8988T (cell line): ENCODE results near the gene SPATA18.
A peak's percentile ranks its signal among the peaks of the same experiment; 100 is the strongest.

Experiments
- DNase-seq: peaks from one replicate; pipeline ENCODE4 v3.0.0; 2011

The SPATA18 gene, protein sequence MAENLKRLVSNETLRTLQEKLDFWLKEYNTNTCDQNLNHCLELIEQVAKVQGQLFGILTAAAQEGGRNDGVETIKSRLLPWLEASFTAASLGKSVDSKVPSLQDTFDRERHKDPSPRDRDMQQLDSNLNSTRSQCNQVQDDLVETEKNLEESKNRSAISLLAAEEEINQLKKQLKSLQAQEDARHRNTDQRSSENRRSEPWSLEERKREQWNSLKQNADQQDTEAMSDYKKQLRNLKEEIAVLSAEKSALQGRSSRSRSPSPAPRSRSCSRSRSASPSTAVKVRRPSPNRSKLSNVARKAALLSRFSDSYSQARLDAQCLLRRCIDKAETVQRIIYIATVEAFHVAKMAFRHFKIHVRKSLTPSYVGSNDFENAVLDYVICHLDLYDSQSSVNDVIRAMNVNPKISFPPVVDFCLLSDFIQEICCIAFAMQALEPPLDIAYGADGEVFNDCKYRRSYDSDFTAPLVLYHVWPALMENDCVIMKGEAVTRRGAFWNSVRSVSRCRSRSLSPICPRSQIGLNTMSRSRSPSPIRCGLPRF

DNA sequence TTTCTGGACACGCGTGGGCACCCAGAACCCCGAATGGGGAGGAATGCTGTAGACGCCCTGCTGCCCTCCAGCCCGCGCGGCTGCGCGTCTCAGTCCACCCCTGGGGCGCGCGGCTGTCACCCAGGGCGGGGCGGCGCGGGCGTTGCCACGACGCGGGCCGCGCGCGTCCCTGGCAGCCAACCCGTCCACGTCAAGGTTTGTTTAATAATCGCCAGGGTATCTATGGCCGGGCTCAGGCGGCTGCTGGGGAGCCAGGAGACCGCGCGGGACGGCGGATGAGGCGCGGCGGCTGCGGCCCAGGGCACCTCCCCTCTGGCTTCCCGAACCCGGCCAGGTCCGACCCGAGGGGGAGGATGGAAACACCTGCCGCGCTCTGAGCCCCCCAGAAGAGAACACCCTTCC is at the start of gene SPATA18:
SPATA18 (plus strand) TSS at position 92 of the 402 bp plus-strand sequence. CDS start 401 bp downstream, outside the sequence.
- DNase-seq, result peak; percentile 38

DNA sequence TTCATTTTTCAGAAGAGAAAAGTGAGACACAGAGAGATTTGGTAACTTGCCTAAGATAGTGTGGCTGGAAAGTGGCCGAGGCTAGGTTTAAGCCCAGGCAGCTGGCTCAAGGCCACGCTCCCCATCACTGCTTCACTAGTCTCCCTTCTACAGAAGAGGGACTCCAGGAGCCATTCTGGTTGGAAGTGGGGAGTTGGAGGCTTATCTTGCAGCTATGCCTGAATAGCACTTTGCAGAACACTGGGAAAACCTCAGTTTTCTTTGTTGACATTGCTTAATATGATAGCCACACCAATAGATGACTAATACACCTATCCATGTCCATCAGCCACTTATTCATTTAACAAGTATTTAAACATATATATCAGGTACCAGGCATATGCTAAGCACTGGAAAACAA is 49.5 kb upstream of the SPATA18 start:
- no peak for DNase-seq

DNA sequence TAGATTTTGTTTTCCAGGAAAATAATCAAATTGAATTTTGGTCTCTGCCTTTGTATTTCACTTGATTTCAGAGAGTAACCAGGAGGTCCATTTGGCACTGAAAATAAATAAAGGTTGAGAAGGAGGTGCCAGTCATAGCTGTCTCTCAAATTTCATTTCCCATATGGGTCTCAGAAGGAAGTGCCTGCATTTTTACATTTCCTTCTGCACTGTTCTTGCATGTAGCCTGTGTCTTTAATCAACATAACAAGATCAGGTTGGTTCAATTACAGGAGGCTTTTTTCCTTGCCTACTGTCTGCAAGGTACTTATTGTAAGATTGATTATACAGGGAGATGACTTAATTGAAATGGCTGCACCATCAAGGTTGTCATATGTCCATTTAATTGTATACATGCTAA is 46.7 kb upstream of the SPATA18 start:
- DNase-seq, result no peak

DNA sequence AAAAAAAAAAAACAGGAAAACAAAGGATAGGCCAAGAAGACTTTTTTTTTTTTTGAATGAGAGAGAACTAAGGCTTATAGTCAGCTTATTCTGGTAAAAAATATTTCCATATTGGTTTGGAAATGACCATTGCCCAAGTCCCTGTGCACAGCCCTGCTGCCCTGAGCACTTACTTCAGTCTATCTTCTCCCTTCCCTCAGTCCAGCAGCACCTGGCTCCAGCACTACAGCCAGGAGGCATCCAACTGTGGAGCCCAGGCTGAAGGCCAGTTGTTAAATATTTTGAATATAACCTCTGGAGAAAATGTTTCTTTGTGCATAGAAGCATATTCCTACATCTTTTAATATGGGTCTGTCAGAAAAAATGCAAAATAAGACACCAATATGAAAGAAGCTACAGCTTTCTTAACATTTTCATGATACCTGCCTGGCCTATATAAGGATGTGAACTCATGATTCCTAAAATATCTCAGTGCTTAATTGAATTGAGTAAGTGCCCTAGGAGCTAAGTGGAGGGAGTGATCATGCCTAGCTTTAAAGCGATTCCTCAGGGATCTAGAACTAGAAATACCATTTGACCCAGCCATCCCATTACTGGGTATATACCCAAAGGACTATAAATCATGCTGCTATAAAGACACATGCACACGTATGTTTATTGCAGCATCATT is 45.4 kb upstream of the SPATA18 start:
- DNase-seq, result no peak

DNA sequence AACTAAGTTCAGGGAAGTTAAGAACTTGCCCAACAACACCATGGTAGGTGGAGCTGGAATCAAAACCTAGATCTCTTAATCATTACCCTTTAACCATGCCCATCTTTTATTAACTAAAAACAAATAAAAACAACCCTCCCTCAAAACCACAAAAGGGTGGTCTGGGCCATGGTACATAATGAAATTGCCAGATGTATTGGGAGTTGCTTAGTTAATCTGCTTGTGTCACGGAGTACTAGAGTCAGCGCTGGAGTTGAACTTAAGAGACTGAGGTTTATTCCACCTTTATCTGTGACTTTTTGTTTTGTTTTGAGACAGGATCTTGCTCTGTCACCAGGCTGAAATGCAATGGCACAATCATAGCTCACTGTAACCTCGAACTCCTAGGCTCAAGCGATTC is 44.2 kb upstream of the SPATA18 start:
- no peak for DNase-seq

DNA sequence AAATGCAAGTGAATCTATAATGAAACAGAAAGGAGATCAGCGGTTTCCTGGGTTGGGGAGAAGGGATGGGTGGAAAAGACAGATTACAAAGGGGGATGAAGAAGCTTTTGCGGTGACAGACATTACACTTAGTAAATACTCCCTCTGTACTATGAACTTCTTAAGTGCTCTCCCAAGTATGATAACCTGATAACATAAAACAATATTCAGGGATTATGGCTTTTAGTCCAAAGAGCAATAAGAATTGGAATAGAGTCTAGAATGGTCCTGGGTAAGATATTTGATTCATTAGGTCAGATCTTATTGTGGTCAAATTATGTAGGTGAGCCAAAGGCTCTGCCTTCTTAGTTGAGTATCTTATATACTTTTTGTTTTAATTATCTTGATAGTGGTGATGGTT is 40.1 kb upstream of the SPATA18 start:
- no peak for DNase-seq

DNA sequence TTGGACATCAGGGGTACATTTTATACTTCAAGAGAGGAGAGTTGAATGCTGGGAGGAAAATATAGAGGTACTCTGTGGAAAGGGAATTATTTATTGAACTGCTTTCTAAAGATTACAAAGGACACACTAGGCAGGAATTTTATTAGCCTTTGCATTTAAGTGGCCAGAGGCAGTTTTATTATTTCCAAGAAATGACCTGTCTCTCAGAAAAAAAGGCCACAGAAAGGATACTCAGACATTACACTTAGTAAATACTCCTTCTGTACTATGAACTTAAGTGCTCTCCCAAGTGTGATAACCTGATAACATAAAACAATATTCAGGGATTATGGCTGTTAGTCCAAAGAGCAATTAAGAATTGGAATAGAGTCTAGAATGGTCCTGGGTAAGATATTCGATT is 38.5 kb upstream of the SPATA18 start:
- no peak for DNase-seq

DNA sequence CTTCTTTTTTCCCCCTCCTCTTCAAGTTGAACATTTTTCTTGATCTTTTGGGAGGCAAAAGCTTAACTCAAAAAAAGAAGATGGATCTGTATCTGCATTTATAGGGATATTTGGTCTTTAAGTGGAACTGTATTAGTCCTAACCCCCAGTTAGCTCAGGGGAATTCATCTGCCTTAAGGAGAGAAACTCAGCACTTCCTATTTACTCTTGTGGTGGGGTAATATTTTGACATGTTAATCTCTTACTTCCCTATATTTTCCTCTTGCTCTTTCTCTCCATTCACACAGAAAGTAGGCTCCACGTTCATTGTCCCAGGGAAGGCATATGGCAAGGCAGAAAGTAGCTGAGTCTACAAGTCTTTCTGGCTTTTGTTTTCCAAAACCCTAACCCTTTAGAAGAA is 36.2 kb upstream of the SPATA18 start:
- no peak for DNase-seq

DNA sequence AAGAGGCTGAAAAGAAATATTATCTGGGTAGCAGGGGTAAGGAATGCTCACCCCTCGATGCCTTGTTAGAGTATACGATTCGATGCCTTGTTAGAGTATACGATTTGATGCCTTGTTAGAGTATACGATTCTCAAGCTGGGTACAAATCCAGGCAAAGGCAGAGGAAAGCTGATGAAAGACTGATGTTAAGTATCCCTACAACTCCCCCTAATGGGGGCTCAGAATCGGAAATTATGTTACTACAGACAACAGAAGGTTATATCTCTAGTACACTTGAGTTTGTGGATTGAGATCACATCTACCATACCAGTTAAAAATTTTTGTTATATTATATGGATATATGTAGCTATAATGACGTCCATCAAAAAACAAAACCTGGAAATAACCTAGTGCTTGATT is 35.7 kb upstream of the SPATA18 start:
- DNase-seq, result no peak

DNA sequence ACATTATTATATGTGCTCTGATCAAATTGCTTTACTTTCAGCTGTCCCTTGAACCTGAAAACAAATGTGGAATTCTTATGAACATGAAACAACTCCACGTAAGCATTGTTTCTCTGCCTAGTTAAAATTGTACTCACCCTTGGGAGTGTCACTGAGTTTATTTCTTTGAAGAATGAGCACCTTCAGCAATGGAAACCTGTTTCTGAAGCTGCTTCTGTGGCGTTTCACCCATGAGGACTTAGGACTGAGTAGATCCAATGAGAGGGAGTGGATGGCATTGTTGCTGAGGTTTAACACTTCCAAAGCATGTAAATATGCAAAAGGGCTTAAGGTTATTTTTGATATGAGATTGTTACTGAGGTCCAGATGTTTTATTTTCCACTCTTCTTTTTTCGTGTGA is 34.1 kb upstream of the SPATA18 start:
- no peak for DNase-seq

DNA sequence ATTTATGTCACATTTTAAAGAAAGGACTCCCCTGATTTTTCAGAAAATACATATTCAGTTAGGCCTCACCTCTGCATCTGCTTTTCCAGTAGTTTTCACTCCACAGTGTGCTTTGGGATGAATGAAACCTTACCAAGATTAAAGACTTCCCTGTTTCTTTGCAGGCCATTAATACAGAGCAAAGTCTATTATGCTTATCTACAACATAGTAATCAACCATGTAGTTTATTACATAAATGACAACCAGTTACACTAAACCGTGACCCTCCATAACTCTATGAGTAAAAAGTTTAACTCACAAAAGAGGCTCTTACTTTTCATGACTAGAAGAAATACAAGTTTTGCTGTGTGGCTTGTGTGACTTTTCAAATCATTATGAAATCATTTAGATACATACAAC is 33.3 kb upstream of the SPATA18 start:
- no peak for DNase-seq

DNA sequence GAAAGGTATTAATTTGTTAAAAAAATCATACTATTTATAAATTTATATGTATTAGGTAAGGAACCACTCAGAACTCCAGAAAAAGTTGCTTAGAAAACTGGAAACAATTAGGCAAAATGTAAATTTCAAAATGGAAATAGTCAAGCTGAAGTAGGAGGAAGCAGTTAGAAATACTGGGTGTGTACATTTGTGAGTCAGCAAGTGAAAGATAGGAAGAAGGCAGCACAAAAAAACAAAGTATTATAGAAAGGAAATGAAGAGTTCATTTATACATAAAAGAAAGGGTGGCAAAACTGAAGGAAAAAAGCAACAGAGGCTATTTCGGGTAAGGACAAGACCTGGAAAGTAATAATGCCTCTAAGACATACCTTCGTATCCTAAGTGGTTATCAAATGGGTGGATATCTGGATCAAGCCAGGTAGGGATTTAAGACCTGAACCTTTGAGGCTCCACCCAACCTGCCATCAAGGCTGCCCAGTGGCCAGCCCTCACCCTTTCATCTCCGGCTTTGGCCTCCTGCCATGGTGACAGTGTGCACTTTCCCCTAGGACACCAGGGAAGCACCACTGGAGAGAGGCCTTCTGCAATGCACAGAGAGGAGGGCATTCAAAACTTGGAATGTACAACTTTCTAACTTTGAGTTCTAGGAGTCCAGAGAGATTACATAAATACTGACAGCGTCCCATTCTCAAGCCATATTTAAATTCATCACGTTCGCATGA is 31.0 kb upstream of the SPATA18 start, which contains the start of gene LRRC66:
LRRC66 (minus strand) TSS at position 428 of the 722 bp plus-strand sequence. CDS start 2,750 bp downstream, outside the sequence.
- no peak for DNase-seq

DNA sequence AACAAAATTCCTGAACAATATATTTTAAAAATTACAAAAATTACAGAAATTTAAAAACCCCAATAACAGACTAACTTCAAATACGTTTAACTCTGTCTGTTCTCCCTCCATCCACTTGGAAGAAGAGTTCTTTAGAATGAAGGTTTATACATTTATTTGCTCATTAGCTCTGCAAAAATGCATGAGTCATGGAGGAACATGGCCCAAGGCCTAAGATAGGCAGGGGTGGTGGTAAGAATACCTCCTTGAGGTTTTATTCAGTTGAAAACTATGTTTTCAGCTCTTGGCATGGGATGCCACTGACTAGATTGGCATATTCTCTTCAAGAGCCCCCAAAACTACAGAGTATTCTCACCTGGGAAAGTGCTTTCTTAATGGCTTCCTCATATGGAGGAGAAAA is 22.1 kb upstream of the SPATA18 start:
- DNase-seq, result no peak

DNA sequence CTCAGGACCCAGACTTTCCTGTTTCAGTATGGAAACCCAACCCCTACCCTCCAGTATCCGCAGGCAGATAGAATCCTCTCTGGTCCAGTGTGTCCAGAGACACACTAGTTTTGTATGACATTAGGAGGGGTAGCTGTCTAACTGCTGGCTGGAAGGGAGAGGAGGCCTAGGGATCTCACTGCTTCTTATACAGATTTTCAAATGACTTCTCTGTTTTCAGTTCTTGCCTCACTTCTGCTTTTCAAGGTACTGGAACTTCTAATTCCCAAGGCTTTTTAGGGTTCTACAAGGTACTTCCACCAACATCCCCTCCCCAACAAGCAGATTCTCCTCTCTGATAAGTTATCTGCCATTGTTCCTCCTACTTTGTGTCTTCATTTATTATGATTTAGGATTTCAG is 19.1 kb upstream of the SPATA18 start:
- DNase-seq, result no peak

DNA sequence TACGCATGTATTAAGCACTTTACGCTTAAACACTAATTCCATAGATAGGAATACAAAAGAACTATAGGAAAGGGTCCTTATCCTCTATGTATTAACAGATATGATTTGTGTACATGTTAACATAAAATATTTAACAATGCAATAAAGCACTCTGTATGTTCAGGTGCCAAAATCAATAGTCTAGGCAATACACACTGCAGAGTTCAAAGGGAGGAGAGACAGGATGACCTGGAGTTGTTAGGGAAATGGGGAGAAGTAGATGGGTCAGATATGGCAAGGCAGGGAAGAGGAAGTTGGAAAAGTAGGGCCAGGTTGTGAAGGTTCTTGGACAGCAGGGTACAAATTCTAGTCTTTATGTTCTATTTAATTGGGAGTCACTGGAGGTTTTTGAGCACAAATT is 15.9 kb upstream of the SPATA18 start:
- no peak for DNase-seq

DNA sequence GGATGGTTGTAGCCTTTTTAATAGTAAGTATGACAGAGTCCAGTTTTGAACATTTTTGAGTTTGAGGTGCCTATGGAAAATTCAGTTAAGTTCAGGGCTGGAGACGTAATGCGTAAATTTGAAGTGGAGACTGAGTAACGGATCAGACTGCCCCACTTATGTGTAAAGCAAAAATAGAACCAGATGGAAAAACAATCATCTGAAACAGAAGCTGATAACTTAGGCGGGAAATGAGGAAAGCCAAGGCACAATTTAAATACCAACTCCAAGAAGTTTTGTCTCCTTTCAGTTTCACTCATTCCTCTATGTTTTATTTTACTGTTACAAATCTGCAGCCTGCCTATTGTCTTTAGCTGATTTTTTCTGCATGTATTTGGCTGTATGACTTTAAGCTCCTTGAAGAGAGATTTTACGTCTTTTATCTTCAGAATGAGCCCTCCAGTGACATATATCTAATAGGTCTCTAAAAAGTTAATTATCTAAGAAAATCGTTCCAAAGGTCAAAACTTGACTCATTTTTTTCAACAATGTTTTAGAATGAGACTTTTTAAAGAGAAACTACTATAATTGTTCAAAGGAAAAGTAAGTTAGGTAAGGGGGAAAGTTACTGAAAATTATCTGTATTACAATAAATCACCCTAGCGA is 14.1 kb upstream of the SPATA18 start:
- no peak for DNase-seq

DNA sequence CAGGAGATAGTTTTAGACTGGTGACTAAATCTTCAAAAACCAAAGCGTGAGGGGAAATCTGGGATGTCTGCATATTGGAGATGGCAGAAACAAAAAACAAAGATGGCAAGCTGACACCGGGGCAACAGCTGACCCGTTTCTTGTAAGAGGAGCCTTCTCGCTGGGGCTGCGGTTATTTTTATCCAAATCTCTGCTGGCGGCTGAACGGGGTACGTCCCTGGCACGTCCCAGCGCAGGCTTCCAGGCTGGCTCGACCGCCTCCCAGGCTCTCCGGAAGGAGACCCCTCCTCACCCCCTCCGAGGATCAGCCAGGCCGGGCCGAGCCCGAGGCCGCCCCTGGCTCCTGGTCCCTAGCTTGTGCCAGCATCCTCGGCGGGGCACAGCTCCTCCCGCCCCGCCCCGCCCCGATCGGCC is 13.4 kb upstream of the SPATA18 start:
- DNase-seq, result peak; percentile 20

DNA sequence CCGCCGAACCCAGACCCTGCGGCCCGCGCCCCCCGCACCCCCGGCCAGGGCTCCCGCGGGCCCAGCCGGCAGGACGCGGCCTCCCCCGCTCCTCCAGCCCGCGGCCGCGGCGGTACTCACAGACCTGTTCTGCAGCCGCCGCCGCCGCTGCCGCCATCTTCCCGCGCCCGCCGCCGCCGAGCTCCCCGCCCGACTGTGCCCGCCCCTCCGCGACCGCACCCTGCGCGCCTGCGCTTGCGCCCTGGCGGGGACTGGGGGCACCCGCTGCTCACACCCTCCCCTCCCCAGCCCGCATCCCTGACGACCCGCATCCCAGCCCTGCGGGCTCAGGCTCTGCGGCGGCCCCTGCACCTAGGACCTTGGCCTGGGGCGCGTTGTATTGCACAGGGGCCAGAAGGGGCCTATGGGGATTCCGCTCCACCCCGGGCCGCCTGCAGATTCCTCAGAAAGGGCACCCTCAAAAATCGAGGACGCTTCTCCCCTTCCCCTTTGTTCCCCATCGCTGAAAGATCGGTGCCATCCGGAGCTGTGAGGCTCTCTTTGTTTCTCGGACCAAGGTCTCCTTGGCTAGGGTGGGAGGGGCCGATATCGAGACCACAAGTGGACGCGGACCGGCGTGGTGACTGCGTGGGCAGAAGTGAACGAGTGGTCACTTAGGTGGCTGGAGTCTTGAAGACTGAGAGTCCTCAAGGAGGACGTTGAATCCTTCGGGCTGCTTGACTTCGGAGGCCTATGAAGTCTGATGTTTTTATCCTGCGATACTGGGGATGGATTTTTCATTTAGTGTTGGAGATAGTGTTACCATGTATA is 12.8 kb upstream of the SPATA18 start, which contains the start of gene SGCB:
SGCB (minus strand) TSS at position 197 of the 810 bp plus-strand sequence; CDS start at position 157, 40 bp downstream.
- peak; percentile 53 for DNase-seq

DNA sequence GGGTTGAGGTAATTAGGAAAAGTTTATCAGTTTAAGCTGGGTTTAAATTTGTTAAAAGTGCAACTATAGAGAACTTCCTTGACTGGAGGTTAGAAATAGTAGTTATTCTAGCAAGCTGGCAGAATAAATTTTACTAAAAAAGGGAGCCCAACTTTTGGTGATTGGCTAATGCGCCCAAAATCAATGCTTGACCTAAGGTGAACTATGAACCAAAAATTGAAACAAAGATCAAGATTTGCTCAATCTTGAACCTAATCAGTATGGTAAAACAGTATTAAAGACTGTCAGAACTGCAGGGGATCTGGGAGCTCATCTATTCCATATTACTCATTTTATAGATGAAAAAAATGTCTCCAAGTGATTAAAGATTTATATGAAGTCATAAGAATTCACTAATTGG is 6.1 kb upstream of the SPATA18 start:
- no peak for DNase-seq

DNA sequence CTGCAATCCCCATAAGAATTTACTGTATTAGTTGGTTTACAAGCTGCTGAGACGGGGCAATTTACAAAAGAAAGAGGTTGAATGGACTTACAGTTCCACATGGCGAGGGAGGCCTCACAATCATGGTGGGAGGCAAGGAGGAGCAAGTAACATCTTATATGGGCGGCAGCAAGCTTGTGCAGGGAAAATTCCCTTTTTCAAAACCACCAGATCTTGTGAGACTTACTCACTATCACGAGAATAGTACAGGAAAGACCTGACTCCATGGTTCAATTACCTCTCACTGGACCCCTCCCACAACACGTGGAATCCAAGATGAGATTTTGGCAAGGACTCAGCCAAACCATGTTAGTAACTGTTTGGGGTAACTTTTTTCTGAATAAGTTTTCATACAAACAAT is 1.8 kb upstream of the SPATA18 start:
- no peak for DNase-seq

DNA sequence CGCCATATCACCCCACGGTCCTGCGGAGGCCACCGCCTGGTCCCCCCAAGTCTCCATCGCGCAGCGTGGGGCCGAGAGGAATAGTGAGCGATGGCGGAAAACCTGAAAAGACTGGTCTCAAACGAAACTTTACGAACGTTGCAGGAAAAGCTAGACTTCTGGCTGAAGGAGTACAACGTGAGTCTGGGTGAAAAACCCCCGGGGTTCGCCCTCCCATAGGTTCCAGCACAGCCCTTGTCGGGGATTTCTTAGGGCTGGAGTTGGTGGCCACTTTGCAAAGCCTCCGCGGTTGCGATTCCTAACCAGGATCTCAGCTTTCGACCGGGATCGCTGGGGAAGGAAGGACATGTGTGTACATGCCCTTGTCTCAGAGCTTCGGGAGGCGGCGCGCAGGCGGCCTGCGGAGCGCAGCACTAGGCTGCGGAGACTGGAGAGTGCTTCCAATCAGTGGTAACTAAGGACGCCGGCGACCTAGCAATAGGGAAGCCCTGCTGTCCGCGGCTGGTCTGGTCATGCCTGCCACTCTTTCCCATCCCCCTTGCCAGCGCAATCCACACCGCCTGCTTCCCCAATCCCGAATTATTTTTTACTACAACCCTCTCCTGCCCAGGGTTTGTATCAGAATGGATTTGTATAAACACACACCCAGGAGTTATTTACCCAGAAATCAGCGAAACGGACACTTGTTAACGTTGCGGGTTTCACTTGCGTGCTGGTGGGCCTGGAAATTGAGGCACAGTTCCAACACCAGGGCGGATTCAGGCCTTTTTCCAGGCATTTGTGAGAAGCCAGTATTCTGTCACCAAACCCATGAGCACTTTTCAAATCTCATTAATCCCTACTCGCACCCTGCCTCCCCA is 741 bp downstream of the SPATA18 start:
- DNase-seq, result peak; percentile 81
